ENCODE measurements around the gene NDUFS2.

NDUFS2 gene

DNA sequence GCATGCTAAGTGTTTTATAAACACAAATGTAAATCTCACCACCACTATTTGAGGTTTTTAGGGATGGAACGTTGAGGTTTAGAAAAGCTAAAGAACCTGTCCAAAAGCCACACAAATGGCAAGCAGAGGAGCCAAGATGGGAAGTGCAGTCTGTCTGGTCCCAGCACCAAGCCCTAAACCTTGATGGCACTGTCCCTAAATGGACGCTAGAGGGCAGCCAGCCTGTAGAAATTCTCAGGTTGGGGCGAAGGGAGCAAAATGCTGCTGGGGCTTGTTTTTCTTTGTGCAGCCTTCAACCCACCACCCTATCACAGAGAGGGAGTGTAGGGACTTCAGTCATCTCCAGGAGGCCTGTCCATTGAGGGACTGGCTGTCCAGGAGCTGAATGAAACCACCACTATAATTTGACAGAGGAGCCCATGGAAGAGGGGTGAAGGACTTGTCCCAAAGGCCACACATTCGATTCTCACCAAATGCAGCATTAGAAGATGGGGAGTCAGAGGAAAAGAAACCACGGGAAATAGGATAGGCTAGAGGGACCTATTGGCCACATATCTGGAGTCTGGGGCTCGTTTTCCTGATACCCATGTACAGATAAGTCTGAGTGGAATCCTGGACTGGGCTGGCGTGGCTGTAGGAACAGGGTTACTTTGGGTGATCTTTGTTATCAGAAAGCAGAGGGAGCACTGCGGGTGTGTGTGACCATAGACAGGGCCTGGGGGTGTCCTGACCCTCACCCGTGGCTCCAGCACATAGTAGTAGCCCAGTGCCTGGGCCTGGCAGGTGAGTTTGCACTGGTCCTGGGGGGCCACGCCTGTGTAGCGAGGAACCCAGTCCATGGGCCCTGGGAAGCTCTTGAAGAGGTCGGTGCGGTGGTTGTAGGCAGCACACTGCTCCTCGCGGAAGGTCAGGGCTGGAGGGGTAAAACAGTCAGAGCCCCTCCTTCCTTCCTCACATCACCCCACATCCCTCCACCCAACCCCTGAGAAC, 9.4 kb upstream of the NDUFS2 start:
- peaks cover 4% of the 10 kb centered on the region for H3K36me3 Mint-ChIP-seq (ENCODE audit: insufficient read depth)
- H3K27ac Mint-ChIP-seq: peak overlapping the region; percentile 75 to 87
- H3K9me3 Mint-ChIP-seq: no peaks in the 10 kb centered on the region
- no peaks in the 10 kb centered on the region for H3K27me3 Mint-ChIP-seq
- H3K4me3 Mint-ChIP-seq: peak overlapping the region; percentile 64 to 65
- peaks cover 28 to 39% of the 10 kb centered on the region in 2 donors for H3K4me1 Mint-ChIP-seq (ENCODE audit: low read depth in 2 of 2)
- DNase-seq (peak; percentile 61 to 67 (median 66)), ATAC-seq (replicated peaks) (peak; percentile 96)

DNA sequence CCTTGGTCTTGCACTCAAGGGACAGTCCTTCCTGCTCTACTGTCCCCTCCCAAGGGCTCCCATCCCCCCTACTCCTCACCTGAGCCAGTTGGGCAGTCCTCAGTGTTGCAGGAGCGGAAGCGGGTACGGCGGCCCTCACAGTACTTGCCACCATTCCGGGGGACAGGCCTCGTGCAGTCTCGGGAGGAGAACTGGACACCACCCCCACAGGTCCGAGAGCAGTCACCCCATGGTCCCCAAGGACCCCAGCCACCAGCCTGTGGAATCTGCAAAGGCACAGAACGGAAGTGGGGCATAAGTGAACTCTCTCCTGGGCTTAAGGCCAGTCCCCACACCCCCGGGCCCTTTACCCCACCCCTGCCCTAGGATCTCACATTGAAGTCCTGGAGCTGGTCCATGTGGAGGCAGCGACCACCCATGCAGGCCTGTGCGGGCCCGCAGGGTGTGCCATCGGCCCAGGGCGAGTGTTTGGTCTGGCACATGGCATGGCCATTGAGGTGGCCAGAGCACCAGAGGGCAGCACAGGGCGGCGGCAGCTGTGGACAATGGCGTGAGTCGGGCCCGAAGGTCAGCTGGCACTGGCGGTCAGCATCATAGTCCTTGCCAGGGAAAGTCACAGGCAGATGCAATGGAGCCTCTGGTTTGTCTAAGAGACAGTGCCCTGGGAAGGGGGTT, 8.5 kb upstream of the NDUFS2 start:
- H3K4me3 Mint-ChIP-seq: no peak overlapping the region

DNA sequence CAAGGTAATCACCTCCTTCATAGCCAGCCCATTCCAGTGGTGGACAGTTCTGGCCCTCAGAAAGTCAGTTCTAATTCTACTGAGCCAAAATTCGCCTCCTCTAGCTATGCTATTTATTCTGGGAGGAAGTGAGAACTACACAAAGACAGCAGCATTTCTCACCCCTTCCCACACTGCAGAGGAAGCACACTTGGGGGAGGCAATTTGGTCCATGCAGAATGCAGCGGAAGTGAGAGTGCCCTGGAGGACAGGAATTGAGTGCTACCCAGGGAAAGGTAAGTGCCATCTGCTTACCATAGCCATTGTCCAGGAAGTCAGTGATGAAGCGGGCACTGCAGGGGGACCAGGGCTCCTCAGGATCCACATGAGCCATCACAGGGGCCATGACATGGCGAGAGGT, 7.0 kb upstream of the NDUFS2 start:
- no peaks in the 10 kb centered on the region for H3K9me3 Mint-ChIP-seq
- DNase-seq: no peak
- ATAC-seq (replicated peaks): peak; percentile 48
- peak overlapping the region; percentile 71 to 78 for H3K27ac Mint-ChIP-seq
- no peaks in the 10 kb centered on the region for H3K27me3 Mint-ChIP-seq
- peaks cover 4% of the 10 kb centered on the region for H3K36me3 Mint-ChIP-seq (ENCODE audit: insufficient read depth)
- H3K4me1 Mint-ChIP-seq (ENCODE audit: low read depth in 2 of 2): peaks cover 29 to 44% of the 10 kb centered on the region in 2 donors
- H3K4me3 Mint-ChIP-seq: peak overlapping the region; percentile 49 to 50

More for the DNA sequence above, 8.5 kb upstream of the NDUFS2 start:
- H3K27me3 Mint-ChIP-seq: no peaks in the 10 kb centered on the region
- H3K36me3 Mint-ChIP-seq (ENCODE audit: insufficient read depth): peaks cover 4% of the 10 kb centered on the region
- no peak for DNase-seq
- H3K27ac Mint-ChIP-seq: peak overlapping the region in 1 of 2 donors; percentile 75
- H3K9me3 Mint-ChIP-seq: no peaks in the 10 kb centered on the region
- peaks cover 27 to 33% of the 10 kb centered on the region in 2 donors for H3K4me1 Mint-ChIP-seq (ENCODE audit: low read depth in 2 of 2)
- ATAC-seq (replicated peaks): no peak

DNA sequence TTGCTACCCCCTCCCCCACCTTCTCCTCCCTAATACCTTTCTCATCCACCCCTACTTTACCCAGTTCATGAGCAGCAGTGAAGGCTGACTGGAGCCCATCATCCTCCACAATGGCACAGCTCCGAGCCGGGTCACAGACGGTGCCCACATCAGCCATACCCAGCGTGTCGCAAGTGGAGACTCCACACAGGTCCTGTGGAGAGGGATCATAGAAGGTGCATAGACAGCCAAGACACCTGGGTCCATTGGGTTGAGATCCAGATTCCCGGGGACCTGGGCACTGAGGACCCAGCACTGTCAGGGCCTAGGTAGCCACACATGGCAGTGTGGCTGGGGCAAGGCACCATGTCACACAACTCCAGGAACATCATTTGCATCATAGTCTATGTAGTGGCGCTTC, 6.1 kb upstream of the NDUFS2 start:
- Mint-ChIP-seq H3K4me3 (peak overlapping the region in 1 of 2 donors; percentile 25), H3K9me3 (no peaks in the 10 kb centered on the region), H3K36me3 (ENCODE audit: insufficient read depth) (peaks cover 4% of the 10 kb centered on the region), H3K27ac (peak overlapping the region; percentile 38 to 59), H3K4me1 (ENCODE audit: low read depth in 2 of 2) (peaks cover 38 to 50% of the 10 kb centered on the region in 2 donors), H3K27me3 (no peaks in the 10 kb centered on the region)
- ATAC-seq (replicated peaks): no peak
- DNase-seq: no peak

DNA sequence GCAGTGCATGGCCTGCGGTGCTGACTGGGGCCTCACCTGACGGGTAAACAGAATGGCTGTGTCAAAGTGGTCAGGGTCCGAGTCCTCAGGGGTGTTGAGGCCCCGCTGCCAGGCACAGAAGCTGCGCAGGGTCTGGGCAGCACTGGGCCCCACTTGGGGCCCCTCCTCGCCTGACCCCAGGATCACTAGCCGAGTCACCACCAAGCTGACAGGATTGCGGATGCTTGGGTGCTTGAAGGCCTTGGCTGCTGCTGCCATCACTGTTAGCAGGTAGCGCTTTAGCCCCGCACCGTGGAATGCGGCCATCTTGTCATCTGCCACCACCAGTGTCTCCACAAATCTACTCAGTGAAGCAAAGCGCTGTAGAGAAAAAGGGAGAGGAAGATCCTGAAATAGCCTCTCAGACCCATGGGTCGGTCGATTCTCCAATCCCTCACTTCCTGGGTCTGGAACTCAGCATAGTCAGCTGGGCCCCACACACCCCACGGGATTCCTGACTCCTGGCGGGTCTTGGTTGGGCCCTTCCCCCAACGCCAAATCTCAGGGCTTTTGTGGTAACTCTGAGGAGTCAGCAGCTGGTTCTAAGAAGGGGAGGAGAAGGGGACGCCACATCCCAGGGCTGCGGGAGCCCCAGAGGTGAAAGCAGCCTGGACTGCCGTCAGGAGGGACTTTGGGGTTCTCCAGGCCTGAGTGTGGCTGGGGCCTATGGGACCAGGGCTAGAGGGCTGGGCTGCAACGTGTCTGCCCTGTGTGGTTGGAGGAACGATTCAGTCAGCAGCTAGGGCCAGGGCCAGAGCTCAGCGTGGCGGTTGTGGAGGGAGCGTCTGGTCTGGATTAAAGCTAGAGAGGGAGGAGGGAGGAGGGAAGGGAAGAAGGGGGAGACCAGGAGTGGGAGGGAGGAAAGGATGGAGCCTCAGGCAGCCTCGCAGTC, 5.4 kb upstream of the NDUFS2 start:
- no peak for ATAC-seq (replicated peaks)
- H3K27me3 Mint-ChIP-seq: no peaks in the 10 kb centered on the region
- H3K9me3 Mint-ChIP-seq: no peaks in the 10 kb centered on the region
- no peak overlapping the region for H3K4me3 Mint-ChIP-seq
- H3K36me3 Mint-ChIP-seq (ENCODE audit: insufficient read depth): peaks cover 11% of the 10 kb centered on the region
- H3K4me1 Mint-ChIP-seq (ENCODE audit: low read depth in 2 of 2): peaks cover 42 to 57% of the 10 kb centered on the region in 2 donors
- no peak for DNase-seq
- peak overlapping the region in 1 of 2 donors; percentile 38 for H3K27ac Mint-ChIP-seq

DNA sequence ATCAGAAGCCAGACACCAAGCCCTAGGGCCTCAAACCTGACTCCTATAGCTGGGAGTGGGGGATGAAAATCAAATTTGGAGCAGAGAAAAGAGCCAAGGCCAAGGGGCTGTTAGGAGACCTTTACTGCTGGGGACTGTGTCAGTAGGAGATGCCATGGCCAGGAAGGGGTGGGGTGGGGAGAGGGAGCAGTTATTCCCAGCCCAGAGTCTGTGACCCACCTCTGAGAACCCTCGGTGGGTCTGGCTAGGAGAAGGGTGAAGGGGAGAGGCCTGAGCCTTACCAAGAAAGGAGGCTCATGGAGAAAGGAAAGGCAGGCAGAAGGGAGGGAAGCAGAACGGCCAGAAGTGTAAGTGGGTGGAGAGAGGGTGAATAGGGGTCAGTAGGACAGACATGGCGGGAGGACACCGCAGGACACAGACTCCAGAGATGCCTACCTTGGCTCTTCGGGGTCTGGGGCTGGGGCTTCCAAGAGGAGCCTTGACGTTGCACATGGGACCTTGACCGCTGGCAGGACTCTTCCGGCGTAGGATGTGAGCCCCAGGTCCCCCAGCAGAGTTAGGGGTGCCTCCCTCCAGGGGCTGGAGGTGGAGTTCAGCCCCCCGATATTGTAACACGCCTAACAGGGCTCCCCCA, 4.5 kb upstream of the NDUFS2 start:
- Mint-ChIP-seq H3K9me3 (no peaks in the 10 kb centered on the region), H3K27ac (peak overlapping the region in 1 of 2 donors; percentile 46), H3K27me3 (no peaks in the 10 kb centered on the region), H3K4me3 (no peak overlapping the region), H3K4me1 (ENCODE audit: low read depth in 2 of 2) (peaks cover 39 to 54% of the 10 kb centered on the region in 2 donors), H3K36me3 (ENCODE audit: insufficient read depth) (peaks cover 15% of the 10 kb centered on the region)
- ATAC-seq (replicated peaks) (no peak), DNase-seq (no peak)

DNA sequence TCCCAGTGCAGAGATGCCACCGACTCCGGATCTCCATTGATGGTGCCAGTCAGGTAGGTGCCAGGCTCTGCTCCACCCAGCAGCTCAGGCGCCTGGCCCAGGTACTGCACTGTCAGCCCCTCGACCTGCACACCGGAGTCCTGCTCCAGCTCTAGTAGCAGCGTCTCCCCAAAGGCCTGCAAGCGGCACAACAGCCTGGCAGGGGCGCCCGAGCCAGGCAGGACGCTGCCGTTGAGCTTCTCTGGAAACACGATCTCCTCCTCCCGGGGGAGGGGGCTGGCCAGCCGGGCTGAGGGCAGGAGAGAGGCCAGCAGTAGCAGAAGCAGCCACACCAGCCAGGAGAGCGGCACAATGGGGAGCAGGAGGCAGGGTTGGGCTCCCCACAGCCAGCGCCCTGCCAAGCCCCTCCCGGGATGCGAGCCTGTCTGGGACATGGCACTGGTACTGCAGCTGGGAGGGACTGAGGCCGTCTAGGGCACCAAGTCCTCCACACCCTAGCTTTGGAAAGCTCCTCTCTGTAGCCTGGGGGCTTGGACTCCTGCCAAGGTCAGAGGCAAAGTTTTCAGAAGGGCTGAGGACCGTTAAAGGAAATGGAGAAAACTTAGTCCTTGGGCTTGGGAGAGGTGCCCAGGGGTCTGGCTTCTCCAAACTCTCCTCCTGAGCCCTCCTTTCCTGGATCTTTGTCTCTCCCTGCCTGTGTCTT, 3.8 kb upstream of the NDUFS2 start:
- Mint-ChIP-seq H3K27me3 (no peaks in the 10 kb centered on the region), H3K4me1 (ENCODE audit: low read depth in 2 of 2) (peaks cover 36 to 47% of the 10 kb centered on the region in 2 donors), H3K36me3 (ENCODE audit: insufficient read depth) (peaks cover 18% of the 10 kb centered on the region), H3K27ac (peak overlapping the region in 1 of 2 donors; percentile 71), H3K4me3 (no peak overlapping the region), H3K9me3 (no peaks in the 10 kb centered on the region)
- no peak for ATAC-seq (replicated peaks)
- DNase-seq: no peak

DNA sequence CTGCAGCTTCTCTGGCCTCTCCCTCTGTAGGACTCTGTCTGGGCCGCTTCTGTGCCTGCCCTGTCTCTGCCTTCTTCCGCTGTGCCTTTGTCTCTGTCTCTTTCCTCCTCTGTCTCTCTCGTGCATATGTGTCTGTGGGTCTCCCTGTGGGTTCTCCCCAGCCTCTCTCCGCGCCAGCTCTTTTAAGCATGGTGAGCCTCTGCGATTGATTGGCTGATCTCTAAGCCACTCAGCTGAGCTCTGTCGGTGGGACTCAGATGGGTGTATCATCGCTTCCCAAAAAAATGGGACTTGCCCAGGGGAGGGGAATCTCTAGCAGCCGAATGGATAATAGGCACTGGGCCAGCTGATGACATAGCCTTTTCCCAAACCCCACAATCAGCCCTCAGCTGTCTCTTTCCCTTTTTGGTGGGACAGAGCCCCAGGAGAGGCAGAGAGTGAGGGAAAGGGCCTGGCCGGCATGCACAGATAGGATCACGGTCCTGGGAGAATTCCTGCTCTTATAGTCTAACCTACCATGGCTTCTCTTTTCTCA, 3.2 kb upstream of the NDUFS2 start, which contains the start of gene ADAMTS4:
ADAMTS4 (minus strand) TSS at position 158 of the 535 bp plus-strand sequence. CDS start 427 bp downstream, outside the sequence.
- Mint-ChIP-seq H3K27me3 (no peaks in the 10 kb centered on the region), H3K36me3 (ENCODE audit: insufficient read depth) (peaks cover 18% of the 10 kb centered on the region), H3K27ac (peak within 1 kb of the TSS in 1 of 2 donors; percentile 89), H3K9me3 (no peaks in the 10 kb centered on the region), H3K4me1 (ENCODE audit: low read depth in 2 of 2) (peaks cover 40 to 49% of the 10 kb centered on the region in 2 donors), H3K4me3 (peak within 1 kb of the TSS in 1 of 2 donors; percentile 20)
- DNase-seq: no peak
- ATAC-seq (replicated peaks): no peak

DNA sequence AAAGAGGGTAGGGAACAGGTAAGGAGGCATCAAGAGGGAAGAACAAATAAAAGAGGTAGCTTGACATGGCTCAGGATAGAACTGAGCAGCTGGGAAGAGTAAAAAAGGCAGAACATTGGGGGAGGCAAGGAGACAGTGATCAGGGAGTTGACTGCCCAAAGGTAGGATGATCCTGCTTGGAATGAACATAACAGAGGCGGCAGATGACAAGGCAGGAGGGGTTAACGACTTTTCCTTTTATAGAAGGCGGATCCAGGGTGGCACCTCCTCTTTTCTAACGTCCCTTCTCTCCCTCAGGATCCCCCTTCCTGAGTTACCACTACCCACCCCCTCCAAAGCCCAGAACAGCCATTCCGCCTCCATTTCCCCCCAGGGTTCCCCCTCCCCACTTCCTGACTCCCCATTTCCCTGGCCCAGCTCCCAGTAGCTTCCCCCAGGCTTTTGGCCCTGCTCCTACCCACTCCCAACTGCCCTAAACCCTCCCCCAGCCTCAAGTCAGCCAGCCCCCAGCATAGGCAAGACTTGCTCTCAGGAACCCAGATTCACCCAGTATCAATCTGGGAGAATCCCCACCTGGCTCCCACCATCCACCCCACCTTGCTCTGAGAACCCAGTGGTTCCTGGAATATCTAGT, 2.5 kb upstream of the NDUFS2 start:
- Mint-ChIP-seq H3K4me3 (peak overlapping the region in 1 of 2 donors; percentile 20), H3K9me3 (no peaks in the 10 kb centered on the region), H3K27me3 (no peaks in the 10 kb centered on the region), H3K36me3 (ENCODE audit: insufficient read depth) (peaks cover 22% of the 10 kb centered on the region), H3K27ac (peak overlapping the region in 1 of 2 donors; percentile 89), H3K4me1 (ENCODE audit: low read depth in 2 of 2) (peaks cover 44 to 53% of the 10 kb centered on the region in 2 donors)
- ATAC-seq (replicated peaks): no peak
- DNase-seq: no peak

DNA sequence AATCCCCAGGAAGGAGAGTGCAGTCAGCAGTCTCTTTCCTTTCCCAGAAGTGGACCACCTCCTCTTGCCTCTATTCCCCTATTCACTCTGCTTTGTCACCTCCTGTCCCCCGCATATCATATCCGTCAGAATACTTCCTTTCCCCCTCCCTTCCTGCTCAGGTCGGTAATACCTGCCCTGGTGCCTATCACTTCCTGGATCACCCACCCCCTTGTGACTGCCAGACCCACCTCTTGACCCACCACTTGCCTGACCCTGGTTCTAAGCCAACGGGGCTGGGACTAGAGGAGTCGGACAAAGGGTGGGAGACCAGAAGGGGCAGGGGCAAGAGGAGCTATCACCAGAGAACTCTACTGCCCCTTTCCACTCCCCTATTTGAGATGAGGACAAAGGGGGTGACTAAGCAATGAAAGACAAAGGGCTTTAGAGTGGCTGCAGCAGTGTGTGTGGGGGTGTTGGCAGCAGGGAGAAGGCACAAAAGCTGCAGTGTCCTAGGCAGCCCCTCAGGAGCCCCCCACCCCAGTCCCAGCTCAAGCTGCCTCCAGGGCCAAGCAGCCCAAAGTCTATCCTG, 1.7 kb upstream of the NDUFS2 start:
- H3K27ac Mint-ChIP-seq: peak overlapping the region; percentile 65 to 89
- ATAC-seq (replicated peaks): no peak

More for the DNA sequence above, 1.7 kb upstream of the NDUFS2 start:
- Mint-ChIP-seq H3K9me3 (no peaks in the 10 kb centered on the region), H3K27me3 (no peaks in the 10 kb centered on the region), H3K36me3 (ENCODE audit: insufficient read depth) (peaks cover 27% of the 10 kb centered on the region), H3K4me1 (ENCODE audit: low read depth in 2 of 2) (peaks cover 39 to 48% of the 10 kb centered on the region in 2 donors), H3K4me3 (peak overlapping the region; percentile 20 to 91)
- DNase-seq: no peak
